Endothelial cell of umbilical vein (primary cell): ENCODE data around the gene ENPEP.

Experiments used
- EZH2 ChIP-seq: IDR thresholded peaks from 2 replicates; pipeline ENCODE4 v1.6.1; 2012; ENCODE audit warnings: borderline replicate concordance, low read depth, mild to moderate bottlenecking, moderate library complexity, low read length, inconsistent platforms; ENCODE audit not compliant: severe bottlenecking
- FOS ChIP-seq: IDR thresholded peaks from 2 replicates; pipeline ENCODE4 v1.6.1; 2011; ENCODE audit warnings: mild to moderate bottlenecking, low read length, moderate library complexity, borderline replicate concordance; ENCODE audit not compliant: insufficient read depth
- GATA2 ChIP-seq: IDR thresholded peaks from 2 replicates; pipeline ENCODE4 v1.7.0; 2011; ENCODE audit warnings: low read depth, mild to moderate bottlenecking, moderate library complexity, mixed read lengths, low read length; ENCODE audit not compliant: insufficient read length, insufficient read depth
- JUN ChIP-seq: IDR thresholded peaks from 2 replicates; pipeline ENCODE4 v1.6.1; 2011; ENCODE audit warnings: borderline replicate concordance, low read depth; ENCODE audit not compliant: insufficient read length, insufficient read depth
- MAX ChIP-seq: IDR thresholded peaks from 2 replicates; pipeline ENCODE4 v1.6.1; 2011; ENCODE audit not compliant: insufficient read depth, insufficient read length
- MYC ChIP-seq: IDR thresholded peaks from one replicate; pipeline ENCODE4 v1.6.1; 2011; ENCODE audit warnings: mild to moderate bottlenecking, low read depth, low read length
- POLR2A ChIP-seq: IDR thresholded peaks from 2 replicates; pipeline ENCODE4 v1.6.1; 2012; ENCODE audit warnings: low read depth, mild to moderate bottlenecking, control low read depth, low read length
- POLR2AphosphoS5 ChIP-seq: IDR thresholded peaks from 2 replicates; pipeline ENCODE4 v1.6.1; 2012; ENCODE audit warnings: low read depth, mild to moderate bottlenecking, control low read depth, low read length, moderate library complexity; ENCODE audit not compliant: insufficient read depth
- TF ChIP-seq, protein P1 (sequence below), 2 donors: IDR thresholded peaks; 1 replicate in 1 of 2; 2 replicates in 1 of 2; pipeline ENCODE4 v1.5.1; 2011; ENCODE audit warnings: low read length in 2 of 2, mild to moderate bottlenecking in 2 of 2, moderate library complexity in 2 of 2, control low read depth in 1 of 2, inconsistent platforms in 1 of 2, low read depth in 1 of 2; ENCODE audit not compliant: insufficient read depth in 1 of 2; ENCODE audit errors: extremely low read depth in 1 of 2

DNA sequence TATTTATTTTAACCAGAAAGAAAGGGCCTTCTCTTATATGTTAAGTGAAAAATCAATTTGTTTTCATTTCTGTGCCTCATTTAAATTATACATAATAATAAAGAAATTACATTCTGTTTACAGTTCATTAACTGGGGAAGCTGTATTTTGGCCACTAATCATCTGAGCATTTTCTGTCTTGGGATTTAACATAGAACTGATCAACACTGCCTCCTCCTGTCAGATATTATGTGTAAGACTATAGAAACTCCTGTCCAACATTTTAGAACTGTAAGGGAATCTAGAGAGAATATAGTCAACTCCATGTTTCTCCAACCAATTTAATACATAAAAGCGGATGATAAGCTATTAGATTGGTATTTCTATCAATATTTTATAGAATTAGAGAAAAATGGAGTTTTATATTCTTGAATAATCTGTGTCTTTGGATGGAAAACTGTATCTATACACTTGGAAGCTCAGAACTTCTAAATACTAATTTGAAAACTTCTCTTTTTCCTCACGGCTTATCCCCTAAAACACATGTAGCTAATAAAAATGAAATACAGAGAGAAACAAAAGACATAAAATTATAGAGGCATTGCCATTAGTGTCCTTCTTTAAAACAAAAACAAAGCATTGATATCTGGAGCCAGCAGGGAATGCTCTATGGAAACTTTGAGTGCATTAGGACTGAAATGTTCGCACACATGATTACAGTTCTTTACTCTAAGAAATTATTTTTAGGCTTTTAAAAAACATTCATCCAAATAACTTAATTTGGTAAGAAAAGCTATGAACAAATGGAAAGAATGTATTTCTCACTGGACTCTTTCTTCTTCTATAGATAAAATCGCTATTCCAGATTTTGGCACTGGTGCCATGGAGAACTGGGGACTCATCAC lies 33.1 kb downstream of the ENPEP start:
- TF ChIP-seq, protein P1, sequence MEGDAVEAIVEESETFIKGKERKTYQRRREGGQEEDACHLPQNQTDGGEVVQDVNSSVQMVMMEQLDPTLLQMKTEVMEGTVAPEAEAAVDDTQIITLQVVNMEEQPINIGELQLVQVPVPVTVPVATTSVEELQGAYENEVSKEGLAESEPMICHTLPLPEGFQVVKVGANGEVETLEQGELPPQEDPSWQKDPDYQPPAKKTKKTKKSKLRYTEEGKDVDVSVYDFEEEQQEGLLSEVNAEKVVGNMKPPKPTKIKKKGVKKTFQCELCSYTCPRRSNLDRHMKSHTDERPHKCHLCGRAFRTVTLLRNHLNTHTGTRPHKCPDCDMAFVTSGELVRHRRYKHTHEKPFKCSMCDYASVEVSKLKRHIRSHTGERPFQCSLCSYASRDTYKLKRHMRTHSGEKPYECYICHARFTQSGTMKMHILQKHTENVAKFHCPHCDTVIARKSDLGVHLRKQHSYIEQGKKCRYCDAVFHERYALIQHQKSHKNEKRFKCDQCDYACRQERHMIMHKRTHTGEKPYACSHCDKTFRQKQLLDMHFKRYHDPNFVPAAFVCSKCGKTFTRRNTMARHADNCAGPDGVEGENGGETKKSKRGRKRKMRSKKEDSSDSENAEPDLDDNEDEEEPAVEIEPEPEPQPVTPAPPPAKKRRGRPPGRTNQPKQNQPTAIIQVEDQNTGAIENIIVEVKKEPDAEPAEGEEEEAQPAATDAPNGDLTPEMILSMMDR (IDR thresholded peaks at IDR 0.05; ENCODE audit: extremely low read depth in 1 of 2, insufficient read depth in 1 of 2, low read depth in 1 of 2, low read length in 2 of 2) = peak in 1 of 2 donors; percentile 11
- TF ChIP-seq POLR2A = no peak
- TF ChIP-seq EZH2 = no peak
- no peak for TF ChIP-seq MYC
- TF ChIP-seq POLR2AphosphoS5 = no peak
- TF ChIP-seq GATA2 = no peak
- TF ChIP-seq FOS = no peak
- no peak for TF ChIP-seq JUN
- TF ChIP-seq MAX = no peak
